ENCODE results near the gene DIP2A.
A peak's percentile ranks its signal among the peaks of the same experiment; 100 is the strongest.

Gene DIP2A, protein sequence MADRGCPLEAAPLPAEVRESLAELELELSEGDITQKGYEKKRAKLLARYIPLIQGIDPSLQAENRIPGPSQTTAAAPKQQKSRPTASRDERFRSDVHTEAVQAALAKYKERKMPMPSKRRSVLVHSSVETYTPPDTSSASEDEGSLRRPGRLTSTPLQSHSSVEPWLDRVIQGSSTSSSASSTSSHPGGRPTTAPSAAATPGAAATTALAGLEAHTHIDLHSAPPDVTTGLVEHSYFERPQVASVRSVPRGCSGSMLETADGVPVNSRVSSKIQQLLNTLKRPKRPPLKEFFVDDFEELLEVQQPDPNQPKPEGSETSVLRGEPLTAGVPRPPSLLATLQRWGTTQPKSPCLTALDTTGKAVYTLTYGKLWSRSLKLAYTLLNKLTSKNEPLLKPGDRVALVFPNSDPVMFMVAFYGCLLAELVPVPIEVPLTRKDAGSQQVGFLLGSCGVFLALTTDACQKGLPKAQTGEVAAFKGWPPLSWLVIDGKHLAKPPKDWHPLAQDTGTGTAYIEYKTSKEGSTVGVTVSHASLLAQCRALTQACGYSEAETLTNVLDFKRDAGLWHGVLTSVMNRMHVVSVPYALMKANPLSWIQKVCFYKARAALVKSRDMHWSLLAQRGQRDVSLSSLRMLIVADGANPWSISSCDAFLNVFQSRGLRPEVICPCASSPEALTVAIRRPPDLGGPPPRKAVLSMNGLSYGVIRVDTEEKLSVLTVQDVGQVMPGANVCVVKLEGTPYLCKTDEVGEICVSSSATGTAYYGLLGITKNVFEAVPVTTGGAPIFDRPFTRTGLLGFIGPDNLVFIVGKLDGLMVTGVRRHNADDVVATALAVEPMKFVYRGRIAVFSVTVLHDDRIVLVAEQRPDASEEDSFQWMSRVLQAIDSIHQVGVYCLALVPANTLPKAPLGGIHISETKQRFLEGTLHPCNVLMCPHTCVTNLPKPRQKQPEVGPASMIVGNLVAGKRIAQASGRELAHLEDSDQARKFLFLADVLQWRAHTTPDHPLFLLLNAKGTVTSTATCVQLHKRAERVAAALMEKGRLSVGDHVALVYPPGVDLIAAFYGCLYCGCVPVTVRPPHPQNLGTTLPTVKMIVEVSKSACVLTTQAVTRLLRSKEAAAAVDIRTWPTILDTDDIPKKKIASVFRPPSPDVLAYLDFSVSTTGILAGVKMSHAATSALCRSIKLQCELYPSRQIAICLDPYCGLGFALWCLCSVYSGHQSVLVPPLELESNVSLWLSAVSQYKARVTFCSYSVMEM (N-terminal part only)

DNA sequence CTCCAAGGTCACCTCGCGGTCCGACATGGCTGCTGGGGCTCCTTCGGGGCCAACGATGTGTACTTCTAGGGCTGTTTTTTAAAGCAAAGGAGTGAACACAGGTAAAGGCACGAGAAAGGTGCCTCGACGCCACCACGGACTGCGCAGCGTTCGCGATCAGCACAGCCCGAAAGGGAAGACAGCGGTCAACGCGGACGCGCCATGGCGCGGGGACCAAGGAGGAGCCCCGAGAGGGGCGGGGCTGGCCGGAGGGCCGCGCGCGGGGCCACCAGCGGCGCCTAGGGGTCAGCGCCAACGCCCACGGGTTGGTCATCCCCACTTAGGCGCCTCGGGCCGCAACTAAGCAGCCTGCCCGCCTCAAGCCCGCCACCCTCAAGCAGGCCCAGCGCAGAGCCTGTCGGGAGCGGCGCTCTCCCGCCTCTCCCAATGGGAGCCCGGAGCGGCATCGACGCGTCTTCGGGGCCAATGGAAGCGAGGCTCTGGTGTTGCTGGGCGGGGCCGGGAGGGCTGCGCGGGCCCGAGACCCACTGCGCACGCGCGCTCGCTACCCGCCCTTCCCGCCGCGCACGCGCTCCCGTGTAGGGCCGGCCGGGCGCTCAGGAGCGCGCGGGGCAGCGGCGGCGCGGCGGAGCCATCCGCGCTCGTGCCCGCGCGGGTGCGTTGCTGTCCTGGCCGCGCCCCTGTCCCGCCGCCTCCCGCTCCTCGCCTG, at the start of gene DIP2A:
Gene DIP2A, plus strand, starts transcription at position 577 of the 709 bp plus-strand sequence. CDS start 241 bp downstream, outside the sequence.
- Histone ChIP-seq H3K9ac (ENCODE audit: low read length) (peak within 1 kb of the TSS; percentile 88), H3K4me3 (ENCODE audit: low read length) (peak within 1 kb of the TSS; percentile 88), H3K27ac (ENCODE audit: low read depth, low read length) (peak within 1 kb of the TSS; percentile 96), H3K36me3 (ENCODE audit: control insufficient read depth, insufficient read depth, low read length) (peaks cover 2% of the 10 kb centered on the region), H3K4me1 (ENCODE audit: control insufficient read depth, insufficient read depth, low read length) (peaks cover 25% of the 10 kb centered on the region), H3K27me3 (ENCODE audit: control insufficient read depth, insufficient read depth, low read length) (no peaks in the 10 kb centered on the region)

- peaks cover 8% of the 10 kb centered on the region for H3K36me3 ChIP-seq (ENCODE audit: control insufficient read depth, insufficient read depth, low read length)
- no peak overlapping the region for H3K4me3 ChIP-seq (ENCODE audit: low read length)
- H3K4me1 ChIP-seq (ENCODE audit: control insufficient read depth, insufficient read depth, low read length) = no peaks in the 10 kb centered on the region
- no peaks in the 10 kb centered on the region for H3K27me3 ChIP-seq (ENCODE audit: control insufficient read depth, insufficient read depth, low read length)
- no peak overlapping the region for H3K27ac ChIP-seq (ENCODE audit: low read depth, low read length)
- H3K9ac ChIP-seq (ENCODE audit: low read length) = no peak overlapping the region
Observed at GRCh38 chr21:46409641-46410406, 48.9 kb upstream of the DIP2A start.

GRCh38 chr21:46410516-46410915, 48.2 kb upstream of the DIP2A start:
- Histone ChIP-seq H3K36me3 (ENCODE audit: control insufficient read depth, insufficient read depth, low read length) (peaks cover 8% of the 10 kb centered on the region), H3K4me3 (ENCODE audit: low read length) (no peak overlapping the region), H3K9ac (ENCODE audit: low read length) (no peak overlapping the region), H3K4me1 (ENCODE audit: control insufficient read depth, insufficient read depth, low read length) (no peaks in the 10 kb centered on the region), H3K27me3 (ENCODE audit: control insufficient read depth, insufficient read depth, low read length) (no peaks in the 10 kb centered on the region), H3K27ac (ENCODE audit: low read depth, low read length) (no peak overlapping the region)

GRCh38 chr21:46411236-46411635, 47.5 kb upstream of the DIP2A start:
- Histone ChIP-seq H3K36me3 (ENCODE audit: control insufficient read depth, insufficient read depth, low read length) (peaks cover 12% of the 10 kb centered on the region), H3K9ac (ENCODE audit: low read length) (no peak overlapping the region), H3K27ac (ENCODE audit: low read depth, low read length) (no peak overlapping the region), H3K4me3 (ENCODE audit: low read length) (no peak overlapping the region), H3K27me3 (ENCODE audit: control insufficient read depth, insufficient read depth, low read length) (no peaks in the 10 kb centered on the region), H3K4me1 (ENCODE audit: control insufficient read depth, insufficient read depth, low read length) (no peaks in the 10 kb centered on the region)

DNA sequence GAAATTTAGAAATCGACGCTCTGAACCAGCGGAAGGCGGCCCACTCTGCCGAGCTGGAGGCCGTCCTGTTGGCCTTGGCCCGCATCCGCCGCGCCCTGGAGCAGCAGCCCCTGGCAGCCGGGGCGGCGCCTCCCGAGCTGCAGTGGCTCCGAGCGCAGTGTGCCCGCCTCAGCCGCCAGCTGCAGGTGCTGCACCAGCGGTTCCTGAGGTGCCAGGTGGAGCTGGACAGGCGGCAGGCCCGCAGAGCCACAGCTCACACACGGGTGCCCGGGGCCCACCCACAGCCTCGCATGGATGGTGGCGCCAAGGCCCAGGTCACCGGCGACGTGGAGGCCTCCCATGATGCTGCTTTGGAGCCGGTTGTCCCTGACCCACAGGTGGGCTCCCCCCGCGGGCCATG, 47.0 kb upstream of the DIP2A start:
- Histone ChIP-seq H3K27me3 (ENCODE audit: control insufficient read depth, insufficient read depth, low read length) (no peaks in the 10 kb centered on the region), H3K36me3 (ENCODE audit: control insufficient read depth, insufficient read depth, low read length) (peaks cover 17% of the 10 kb centered on the region), H3K9ac (ENCODE audit: low read length) (no peak overlapping the region), H3K27ac (ENCODE audit: low read depth, low read length) (no peak overlapping the region), H3K4me1 (ENCODE audit: control insufficient read depth, insufficient read depth, low read length) (no peaks in the 10 kb centered on the region), H3K4me3 (ENCODE audit: low read length) (no peak overlapping the region)

DNA sequence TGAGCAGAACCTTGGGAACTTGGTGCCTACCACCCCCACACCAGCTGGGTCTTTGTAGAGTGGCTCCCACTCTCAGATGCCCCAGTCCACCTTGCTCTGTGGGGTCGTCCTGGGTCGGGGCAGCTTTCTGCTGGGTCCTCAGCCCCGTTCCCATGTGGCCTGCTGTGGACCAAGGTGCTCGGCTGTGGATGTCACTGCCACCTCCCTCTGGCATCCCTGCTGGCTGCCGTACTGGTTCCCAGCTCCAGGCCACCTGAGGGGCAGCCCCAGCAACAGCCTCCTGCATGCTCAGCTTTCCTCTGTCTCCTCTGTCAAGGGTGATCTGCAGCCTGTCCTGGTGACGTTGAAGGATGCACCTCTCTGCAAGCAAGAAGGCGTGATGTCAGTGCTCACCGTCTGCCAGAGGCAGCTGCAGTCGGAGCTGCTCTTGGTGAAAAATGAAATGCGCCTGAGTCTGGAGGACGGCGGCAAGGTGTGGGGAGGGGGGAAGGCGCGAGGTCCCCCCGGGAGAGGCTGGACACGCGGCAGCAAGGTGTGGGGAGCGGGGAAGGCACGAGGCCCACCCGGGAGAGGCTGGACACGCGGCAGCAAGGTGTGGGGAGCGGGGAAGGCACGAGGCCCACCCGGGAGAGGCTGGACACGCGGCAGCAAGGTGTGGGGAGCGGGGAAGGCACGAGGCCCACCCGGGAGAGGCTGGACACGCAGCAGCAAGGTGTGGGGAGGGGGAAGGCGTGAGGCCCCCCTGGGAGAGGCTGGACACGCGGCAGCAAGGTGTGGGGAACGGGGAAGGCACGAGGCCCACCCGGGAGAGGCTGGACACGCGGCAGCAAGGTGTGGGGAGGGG, 45.9 kb upstream of the DIP2A start:
- H3K9ac ChIP-seq (ENCODE audit: low read length) = no peak overlapping the region
- peaks cover 17% of the 10 kb centered on the region for H3K36me3 ChIP-seq (ENCODE audit: control insufficient read depth, insufficient read depth, low read length)
- H3K27me3 ChIP-seq (ENCODE audit: control insufficient read depth, insufficient read depth, low read length) = no peaks in the 10 kb centered on the region
- no peak overlapping the region for H3K27ac ChIP-seq (ENCODE audit: low read depth, low read length)
- H3K4me1 ChIP-seq (ENCODE audit: control insufficient read depth, insufficient read depth, low read length) = no peaks in the 10 kb centered on the region
- H3K4me3 ChIP-seq (ENCODE audit: low read length) = no peak overlapping the region

DNA sequence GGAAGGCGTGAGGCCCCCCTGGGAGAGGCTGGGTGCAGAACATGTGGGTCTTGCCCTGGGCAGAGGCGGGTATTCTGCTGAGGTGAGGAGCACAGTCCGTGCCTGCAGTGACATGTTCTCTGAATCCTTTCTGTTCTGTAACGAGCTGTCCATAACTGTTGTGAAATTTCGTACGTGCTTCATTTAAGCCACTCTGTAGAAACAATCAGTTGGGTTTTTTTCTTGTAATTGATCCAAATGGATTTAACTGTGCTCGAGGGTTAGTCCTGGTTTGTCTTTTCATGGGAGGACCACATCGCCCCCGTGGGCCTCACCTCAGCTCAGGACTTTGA, 45.4 kb upstream of the DIP2A start:
- H3K4me3 ChIP-seq (ENCODE audit: low read length) = no peak overlapping the region
- H3K27me3 ChIP-seq (ENCODE audit: control insufficient read depth, insufficient read depth, low read length) = no peaks in the 10 kb centered on the region
- no peaks in the 10 kb centered on the region for H3K4me1 ChIP-seq (ENCODE audit: control insufficient read depth, insufficient read depth, low read length)
- peaks cover 17% of the 10 kb centered on the region for H3K36me3 ChIP-seq (ENCODE audit: control insufficient read depth, insufficient read depth, low read length)
- H3K9ac ChIP-seq (ENCODE audit: low read length) = no peak overlapping the region
- no peak overlapping the region for H3K27ac ChIP-seq (ENCODE audit: low read depth, low read length)

DNA sequence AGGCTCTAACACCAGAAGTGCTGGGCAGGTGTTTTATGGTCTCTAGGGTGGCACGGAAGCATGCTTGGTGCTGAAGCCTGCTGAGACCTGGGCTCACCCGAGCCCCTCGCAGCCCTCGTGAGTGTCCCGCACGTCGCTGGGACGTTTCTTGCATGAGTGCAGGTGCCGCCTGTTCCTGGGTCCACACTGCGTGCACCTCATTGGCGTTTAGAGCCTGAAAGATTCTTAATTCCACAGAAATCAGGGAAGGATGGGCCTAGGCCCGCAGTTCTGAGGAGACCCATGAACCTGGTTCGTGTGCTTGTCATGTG, 43.8 kb upstream of the DIP2A start:
- no peak overlapping the region for H3K4me3 ChIP-seq (ENCODE audit: low read length)
- no peak overlapping the region for H3K27ac ChIP-seq (ENCODE audit: low read depth, low read length)
- H3K9ac ChIP-seq (ENCODE audit: low read length) = no peak overlapping the region
- no peaks in the 10 kb centered on the region for H3K4me1 ChIP-seq (ENCODE audit: control insufficient read depth, insufficient read depth, low read length)
- no peaks in the 10 kb centered on the region for H3K27me3 ChIP-seq (ENCODE audit: control insufficient read depth, insufficient read depth, low read length)
- H3K36me3 ChIP-seq (ENCODE audit: control insufficient read depth, insufficient read depth, low read length) = peaks cover 19% of the 10 kb centered on the region

DNA sequence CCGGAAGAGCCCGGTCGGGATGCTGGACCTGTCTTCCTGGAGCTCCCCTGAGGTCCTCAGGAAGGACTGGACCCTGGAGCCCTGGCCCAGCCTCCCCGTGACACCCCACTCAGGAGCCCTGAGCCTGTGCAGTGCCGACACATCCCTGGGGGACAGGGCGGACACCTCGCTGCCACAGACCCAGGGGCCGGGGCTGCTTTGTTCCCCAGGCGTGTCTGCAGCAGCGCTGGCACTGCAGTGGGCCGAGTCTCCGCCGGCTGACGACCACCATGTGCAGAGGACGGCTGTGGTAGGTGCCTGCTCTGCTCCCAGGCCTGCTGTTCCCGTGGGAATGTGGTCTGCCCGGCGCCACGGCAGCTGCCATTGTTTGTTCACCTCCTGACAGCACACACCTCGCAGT, 42.1 kb upstream of the DIP2A start:
- Histone ChIP-seq H3K4me1 (ENCODE audit: control insufficient read depth, insufficient read depth, low read length) (no peaks in the 10 kb centered on the region), H3K4me3 (ENCODE audit: low read length) (no peak overlapping the region), H3K27ac (ENCODE audit: low read depth, low read length) (no peak overlapping the region), H3K36me3 (ENCODE audit: control insufficient read depth, insufficient read depth, low read length) (peaks cover 22% of the 10 kb centered on the region), H3K9ac (ENCODE audit: low read length) (no peak overlapping the region), H3K27me3 (ENCODE audit: control insufficient read depth, insufficient read depth, low read length) (no peaks in the 10 kb centered on the region)

- no peak overlapping the region for H3K27ac ChIP-seq (ENCODE audit: low read depth, low read length)
- H3K4me3 ChIP-seq (ENCODE audit: low read length) = no peak overlapping the region
- H3K36me3 ChIP-seq (ENCODE audit: control insufficient read depth, insufficient read depth, low read length) = peaks cover 17% of the 10 kb centered on the region
- no peaks in the 10 kb centered on the region for H3K27me3 ChIP-seq (ENCODE audit: control insufficient read depth, insufficient read depth, low read length)
- no peaks in the 10 kb centered on the region for H3K4me1 ChIP-seq (ENCODE audit: control insufficient read depth, insufficient read depth, low read length)
- H3K9ac ChIP-seq (ENCODE audit: low read length) = no peak overlapping the region
Observed at GRCh38 chr21:46418265-46418946, 40.3 kb upstream of the DIP2A start.
